ENCODE data around the gene NCAPG2.

DNA sequence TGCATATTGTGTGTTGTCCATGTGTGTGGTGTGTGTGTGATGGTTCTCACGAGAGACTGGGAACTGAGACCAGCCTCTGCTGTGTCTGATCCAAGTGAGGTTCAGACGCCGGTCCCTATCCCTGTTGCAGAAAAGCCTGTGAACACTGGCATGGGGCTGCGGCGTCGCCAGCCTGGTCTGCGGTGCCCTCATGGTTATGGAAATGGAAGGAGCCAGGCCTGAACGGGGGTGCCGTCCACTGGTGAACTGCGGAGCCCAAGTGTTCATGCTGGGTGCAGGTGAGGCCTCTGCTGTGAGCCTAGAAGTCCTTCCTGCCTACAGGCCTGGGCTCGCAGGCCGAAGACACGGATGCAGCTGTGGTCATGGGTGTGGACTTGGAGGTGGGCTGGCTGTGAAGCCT is 18.7 kb upstream of the NCAPG2 start:
- TF ChIP-seq, protein P1, sequence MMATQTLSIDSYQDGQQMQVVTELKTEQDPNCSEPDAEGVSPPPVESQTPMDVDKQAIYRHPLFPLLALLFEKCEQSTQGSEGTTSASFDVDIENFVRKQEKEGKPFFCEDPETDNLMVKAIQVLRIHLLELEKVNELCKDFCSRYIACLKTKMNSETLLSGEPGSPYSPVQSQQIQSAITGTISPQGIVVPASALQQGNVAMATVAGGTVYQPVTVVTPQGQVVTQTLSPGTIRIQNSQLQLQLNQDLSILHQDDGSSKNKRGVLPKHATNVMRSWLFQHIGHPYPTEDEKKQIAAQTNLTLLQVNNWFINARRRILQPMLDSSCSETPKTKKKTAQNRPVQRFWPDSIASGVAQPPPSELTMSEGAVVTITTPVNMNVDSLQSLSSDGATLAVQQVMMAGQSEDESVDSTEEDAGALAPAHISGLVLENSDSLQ (IDR thresholded peaks at IDR 0.05) = no peak
- TF ChIP-seq SUZ12 (IDR thresholded peaks at IDR 0.05) = no peak
- TF ChIP-seq FOXM1 (IDR thresholded peaks at IDR 0.05; ENCODE audit: borderline replicate concordance) = no peak
- TF ChIP-seq SP1 (IDR thresholded peaks at IDR 0.05) = no peak
- no peak for TF ChIP-seq ARNT (IDR thresholded peaks at IDR 0.05)

Measured in HEK293T (cell line).